ENCODE data around the gene CCL18. TPM values are rescaled to one million over a fixed set of nuclear protein-coding genes. Genes with fewer than 3 reads are reported as not detected.

Gene CCL18
- total and polyA plus RNA-seq, 2 of the 4 experiments (the other 2 are of a cell fraction) = not detected

DNA sequence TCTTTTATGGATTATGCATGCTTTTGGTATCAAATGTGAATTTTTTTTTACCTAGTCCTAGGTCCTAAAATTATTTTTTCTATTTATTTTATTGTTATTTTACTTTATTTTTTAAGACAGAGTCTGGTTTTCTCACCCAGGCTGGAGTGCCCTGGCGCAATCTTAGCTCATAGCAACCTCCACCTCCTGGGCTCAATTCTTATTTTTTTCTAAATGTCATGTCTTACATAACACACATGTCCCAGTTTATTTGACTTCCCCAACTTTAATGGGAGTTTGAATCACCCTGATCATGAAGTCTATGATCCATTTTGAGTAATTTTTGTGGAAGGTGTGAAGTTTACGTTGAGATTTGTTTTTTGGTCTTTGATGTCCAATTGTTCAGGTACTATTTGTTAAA lies 3.3 kb upstream of the CCL18 start:
- no peak overlapping the region for H3K4me3 ChIP-seq (ENCODE audit: insufficient read depth, low read depth, low read length)
- DNase-seq (no peak), ATAC-seq (ENCODE audit: low read depth) (no peak)
- no peak for TF ChIP-seq SMC3 (IDR thresholded peaks at IDR 0.05; ENCODE audit: low read depth, low read length)
- no peak for TF ChIP-seq RFX5 (IDR thresholded peaks at IDR 0.05; ENCODE audit: low read depth, low read length)
- no peak for TF ChIP-seq USF2 (IDR thresholded peaks at IDR 0.05; ENCODE audit: low read depth, low read length)
- no peak for TF ChIP-seq MAFK (IDR thresholded peaks at IDR 0.05; ENCODE audit: low read depth, low read length)
- no peak for TF ChIP-seq FOS (IDR thresholded peaks at IDR 0.05; ENCODE audit: low read depth, low read length)
- TF ChIP-seq POLR2A (IDR thresholded peaks at IDR 0.05; ENCODE audit: low read depth, low read length) = no peak
- no peak overlapping the region for H3K9ac ChIP-seq (ENCODE audit: low read depth, low read length)
- no peak overlapping the region for H4K91ac ChIP-seq (ENCODE audit: insufficient read depth, low read depth, low read length)
- H3K4ac ChIP-seq (ENCODE audit: low read depth, low read length) = no peak overlapping the region
- no peak overlapping the region for H3K23ac ChIP-seq (ENCODE audit: low read depth, low read length)
- H2BK5ac ChIP-seq (ENCODE audit: low read depth, low read length, poor library complexity, severe bottlenecking) = no peak overlapping the region
- no CpG with 5 or more reads among the region's 2 CpGs for WGBS, 2 experiments (ENCODE audit: extremely low coverage in 2 of 2, insufficient read length in 1 of 2)
- H2BK20ac ChIP-seq (ENCODE audit: low read depth, low read length) = no peak overlapping the region
- no peaks in the 10 kb centered on the region for H4K20me1 ChIP-seq (ENCODE audit: insufficient read depth, low read length)
- in situ Hi-C loops (cut with MboI; ENCODE audit: low sequenced_read_pairs) = no loop called here
- no peak overlapping the region for H3K14ac ChIP-seq (replicated peaks; ENCODE audit: low read depth, low read length)
- H3K36me3 ChIP-seq (ENCODE audit: control insufficient read depth, insufficient read depth, low read length) = no peaks in the 10 kb centered on the region
- no peaks in the 10 kb centered on the region for H3K27me3 ChIP-seq (ENCODE audit: control insufficient read depth, insufficient read depth, low read length)
- H2BK15ac ChIP-seq (ENCODE audit: low read depth, low read length) = no peak overlapping the region
- intact Hi-C loops (cut with micrococcal nuclease) = loop anchor here (10.0 kb wide), 1 partner anchor 84 kb away; no protein-coding TSS in a partner anchor
- no peak overlapping the region for H3K27ac ChIP-seq (ENCODE audit: insufficient read depth, low read length)
- H2AK5ac ChIP-seq (ENCODE audit: low read depth, low read length) = no peak overlapping the region
- no peaks in the 10 kb centered on the region for H3K4me1 ChIP-seq (ENCODE audit: control insufficient read depth, insufficient read depth, low read length)
- CTCF ChIA-PET = no interaction called here
- no peak overlapping the region for H4K5ac ChIP-seq (ENCODE audit: low read depth, low read length)
- H3K56ac ChIP-seq (ENCODE audit: extremely low read depth, insufficient read depth, low read length) = no peak overlapping the region
- POLR2A ChIA-PET (ENCODE audit: unreplicated experiment) = no interaction called here
- H3K4me2 ChIP-seq (ENCODE audit: low read depth, low read length) = no peak overlapping the region
- no peak overlapping the region for H2AFZ ChIP-seq (replicated peaks; ENCODE audit: low read length, poor library complexity)
- H2AK9ac ChIP-seq (replicated peaks; ENCODE audit: low read depth, low read length, poor library complexity) = no peak overlapping the region
- H4K8ac ChIP-seq (ENCODE audit: low read depth in 2 of 2, low read length in 2 of 2) = no peak overlapping the region
- dilution Hi-C loops (cut with HindIII; ENCODE audit: low sequenced_read_pairs, unreplicated experiment) = no loop called here
- H2BK120ac ChIP-seq (ENCODE audit: low read depth, low read length) = no peak overlapping the region
- H3K79me1 ChIP-seq (ENCODE audit: low read depth in 1 of 2, low read length in 2 of 2) = no peaks in the 10 kb centered on the region
- no peak overlapping the region for H3K18ac ChIP-seq (ENCODE audit: low read depth, low read length)
- no peaks in the 10 kb centered on the region for H3K9me3 ChIP-seq (ENCODE audit: control insufficient read depth, insufficient read depth, low read length)
- no TSS peak for BruUV-seq (replicated peaks)
- H3K9me1 ChIP-seq (ENCODE audit: insufficient read depth, low read length) = no peaks in the 10 kb centered on the region
